ENCODE data around the gene CEP41. TPM values are rescaled to one million over a fixed set of nuclear protein-coding genes. Genes with fewer than 3 reads are reported as not detected.

The CEP41 gene
- total RNA-seq, 2 donors from 2014 or later: 5.0 to 11.5 TPM

GRCh38 chr7:130396109-130396508 is 44.7 kb downstream of the CEP41 start:
- intact Hi-C loops (cut with DNase I): no loop called here
- peak; percentile 18 for DNase-seq (ENCODE audit: low spot score)

GRCh38 chr7:130395421-130395820 is 45.4 kb downstream of the CEP41 start:
- intact Hi-C loops (cut with DNase I): loop anchor here in 1 of 2 donors (2.0 kb wide), 1 partner anchor 47 kb away; no protein-coding TSS in a partner anchor
- no peak for DNase-seq (ENCODE audit: low spot score)

GRCh38 chr7:130394421-130395195 is 46.2 kb downstream of the CEP41 start:
- no peak for DNase-seq (ENCODE audit: low spot score)
- intact Hi-C loops (cut with DNase I): loop anchor here in 1 of 2 donors (2.0 kb wide), 1 partner anchor 46 kb away; no protein-coding TSS in a partner anchor

- DNase-seq (ENCODE audit: low spot score): no peak
- intact Hi-C loops (cut with DNase I): loop anchor here in 1 of 2 donors (2.0 kb wide), 1 partner anchor 45 kb away; no protein-coding TSS in a partner anchor
These were observed 46.9 kb downstream of the CEP41 start for GRCh38 chr7:130393841-130394411.

- intact Hi-C loops (cut with DNase I): no loop called here
- peak; percentile 46 for DNase-seq (ENCODE audit: low spot score)
These were observed 47.7 kb downstream of the CEP41 start for GRCh38 chr7:130393101-130393561.

- intact Hi-C loops (cut with DNase I): no loop called here
- no peak for DNase-seq (ENCODE audit: low spot score)
These were observed 50.3 kb downstream of the CEP41 start for GRCh38 chr7:130390486-130390885.

GRCh38 chr7:130388671-130389070 is 52.1 kb downstream of the CEP41 start:
- DNase-seq (ENCODE audit: low spot score): no peak
- intact Hi-C loops (cut with DNase I): no loop called here

- intact Hi-C loops (cut with DNase I): no loop called here
- DNase-seq (ENCODE audit: low spot score): peak; percentile 45
These were observed 53.0 kb downstream of the CEP41 start for GRCh38 chr7:130387628-130388403.

GRCh38 chr7:130387306-130387627 is 53.5 kb downstream of the CEP41 start:
- DNase-seq (ENCODE audit: low spot score): no peak
- intact Hi-C loops (cut with DNase I): no loop called here

GRCh38 chr7:130386876-130387275 is 53.9 kb downstream of the CEP41 start:
- intact Hi-C loops (cut with DNase I): no loop called here
- peak; percentile 47 for DNase-seq (ENCODE audit: low spot score)

- peak; percentile 60 for DNase-seq (ENCODE audit: low spot score)
- intact Hi-C loops (cut with DNase I): no loop called here
These were observed 55.2 kb downstream of the CEP41 start for GRCh38 chr7:130385600-130386066.

GRCh38 chr7:130384841-130385599 is 55.8 kb downstream of the CEP41 start:
- intact Hi-C loops (cut with DNase I): no loop called here
- peak; percentile 35 for DNase-seq (ENCODE audit: low spot score)

- intact Hi-C loops (cut with DNase I): no loop called here
- DNase-seq (ENCODE audit: low spot score): peak; percentile 59
These were observed 56.4 kb downstream of the CEP41 start for GRCh38 chr7:130384371-130384801.

- intact Hi-C loops (cut with DNase I): no loop called here
- peak; percentile 60 for DNase-seq (ENCODE audit: low spot score)
These were observed 57.4 kb downstream of the CEP41 start for GRCh38 chr7:130383187-130383980.

- intact Hi-C loops (cut with DNase I): no loop called here
These were observed 59.1 kb downstream of the CEP41 start for GRCh38 chr7:130381468-130382312.

GRCh38 chr7:130380861-130381455 is 59.9 kb downstream of the CEP41 start:
- intact Hi-C loops (cut with DNase I): no loop called here
- peak; percentile 30 for DNase-seq (ENCODE audit: low spot score)

More at GRCh38 chr7:130381468-130382312, 59.1 kb downstream of the CEP41 start:
- DNase-seq (ENCODE audit: low spot score): peak; percentile 71
